Panc1 (cell line): Measurements from ENCODE around the gene SLIT3. TPM values are rescaled to one million over a fixed set of nuclear protein-coding genes. Genes with fewer than 3 reads are reported as not detected.

Experiments used
- ATAC-seq: fragments of 200-7000 bp; cut with Tn5 transposase; 2 replicates; pipeline ENCODE4 v1.9.1; 2020; ENCODE audit warnings: mild to moderate bottlenecking, moderate library complexity
- BruUV-seq: library from RNA; stranded (reverse); fragments of 400-500 nt; replicated peaks from 2 replicates; lab custom pipeline; 2021; lab: Mats Ljungman, UMichigan
- CTCF ChIA-PET: fragments of 300-600 bp; sonication (Branson Sonifier 250); formaldehyde crosslinking; loops from one replicate; lab custom pipeline; 2022; ENCODE audit warnings: antibody characterized with exemption; lab: Charles Lee
- POLR2A ChIA-PET: fragments of 300-600 bp; sonication (Branson Sonifier 250); formaldehyde crosslinking; loops from one replicate; lab custom pipeline; 2022; ENCODE audit warnings: antibody characterized with exemption; lab: Charles Lee
- DNase-seq: peaks from one replicate; pipeline ENCODE4 v3.0.0-alpha.2; 2010; ENCODE audit warnings: low read depth, low spot score
- H3K27ac ChIP-seq: 2 replicates; pipeline ENCODE4 v1.5.1; 2011; ENCODE audit warnings: mild to moderate bottlenecking, low read length, inconsistent platforms
- H3K27me3 ChIP-seq: fragments of 200-500 bp; sonication (Bioruptor generic); 2 replicates; pipeline ENCODE4 v1.6.0; 2014; ENCODE audit warnings: low read length, inconsistent platforms; ENCODE audit not compliant: control insufficient read depth, insufficient read depth
- H3K36me3 ChIP-seq: fragments of 200-500 bp; sonication (Bioruptor generic); 2 replicates; pipeline ENCODE4 v1.5.1; 2014; ENCODE audit warnings: inconsistent platforms, mild to moderate bottlenecking, low read length, moderate library complexity; ENCODE audit not compliant: control insufficient read depth, insufficient read depth
- H3K4me1 ChIP-seq: 2 replicates; pipeline ENCODE4 v1.5.1; 2011; ENCODE audit warnings: inconsistent platforms, mild to moderate bottlenecking, low read length, moderate library complexity; ENCODE audit not compliant: control insufficient read depth, insufficient read depth
- H3K4me3 ChIP-seq, 2 experiments: 2 replicates each; pipeline ENCODE4 v1.5.1; 2011 to 2012; ENCODE audit warnings: low read depth in 2 of 2, low read length in 2 of 2, mild to moderate bottlenecking in 2 of 2, inconsistent platforms in 1 of 2, moderate library complexity in 1 of 2
- H3K9me3 ChIP-seq: fragments of 200-500 bp; sonication (Bioruptor generic); 2 replicates; pipeline ENCODE4 v1.5.1; 2014; ENCODE audit warnings: low read depth, mild to moderate bottlenecking, inconsistent platforms, low read length, moderate library complexity; ENCODE audit not compliant: control insufficient read depth, insufficient read depth
- POLR2AphosphoS5 ChIP-seq: IDR thresholded peaks from 2 replicates; pipeline ENCODE4 v1.6.1; 2012; ENCODE audit warnings: mild to moderate bottlenecking, low read depth, low read length, moderate library complexity
- SIN3A ChIP-seq: IDR thresholded peaks from 2 replicates; pipeline ENCODE4 v1.6.1; 2012; ENCODE audit warnings: low read depth, mild to moderate bottlenecking, low read length, moderate library complexity, borderline replicate concordance; ENCODE audit not compliant: insufficient read depth
- TCF7L2 ChIP-seq: IDR thresholded peaks from 2 replicates; pipeline ENCODE4 v1.6.1; 2011; ENCODE audit warnings: mild to moderate bottlenecking, low read depth, low read length, inconsistent platforms
- in situ Hi-C: cut with HindIII; loops from 2 replicates; pipeline ENCODE4 v1.10.0; 2016; ENCODE audit warnings: low sequenced_read_pairs, low pct_unique_long_range_greater_than_20kb
- intact Hi-C: fragments of 100-400 bp; cut with micrococcal nuclease; formaldehyde crosslinking; loops from one replicate; pipeline ENCODE4 v1.10.0; 2022; ENCODE audit not compliant: unreplicated experiment
- total RNA-seq: library from RNA; stranded (reverse); gene quantifications from one replicate; pipeline ENCODE4 v1.2.1, GENCODE V29; 2021; ENCODE audit not compliant: unreplicated experiment
- TF ChIP-seq, protein P1 (sequence below): fragments of 450-650 bp; IDR thresholded peaks from 2 replicates; pipeline ENCODE4 v1.5.1; 2017; ENCODE audit warnings: mild to moderate bottlenecking
- TF ChIP-seq, protein P2 (sequence below), 2 experiments: IDR thresholded peaks; 2 replicates each; pipeline ENCODE4 v1.6.1; 2011 to 2012; ENCODE audit warnings: low read depth in 2 of 2, control low read depth in 1 of 2, low read length in 1 of 2, mild to moderate bottlenecking in 1 of 2, moderate library complexity in 1 of 2; ENCODE audit not compliant: insufficient read depth in 1 of 2

Gene SLIT3
- total RNA-seq, 1 experiment from 2014 or later, result 26.4 TPM

DNA sequence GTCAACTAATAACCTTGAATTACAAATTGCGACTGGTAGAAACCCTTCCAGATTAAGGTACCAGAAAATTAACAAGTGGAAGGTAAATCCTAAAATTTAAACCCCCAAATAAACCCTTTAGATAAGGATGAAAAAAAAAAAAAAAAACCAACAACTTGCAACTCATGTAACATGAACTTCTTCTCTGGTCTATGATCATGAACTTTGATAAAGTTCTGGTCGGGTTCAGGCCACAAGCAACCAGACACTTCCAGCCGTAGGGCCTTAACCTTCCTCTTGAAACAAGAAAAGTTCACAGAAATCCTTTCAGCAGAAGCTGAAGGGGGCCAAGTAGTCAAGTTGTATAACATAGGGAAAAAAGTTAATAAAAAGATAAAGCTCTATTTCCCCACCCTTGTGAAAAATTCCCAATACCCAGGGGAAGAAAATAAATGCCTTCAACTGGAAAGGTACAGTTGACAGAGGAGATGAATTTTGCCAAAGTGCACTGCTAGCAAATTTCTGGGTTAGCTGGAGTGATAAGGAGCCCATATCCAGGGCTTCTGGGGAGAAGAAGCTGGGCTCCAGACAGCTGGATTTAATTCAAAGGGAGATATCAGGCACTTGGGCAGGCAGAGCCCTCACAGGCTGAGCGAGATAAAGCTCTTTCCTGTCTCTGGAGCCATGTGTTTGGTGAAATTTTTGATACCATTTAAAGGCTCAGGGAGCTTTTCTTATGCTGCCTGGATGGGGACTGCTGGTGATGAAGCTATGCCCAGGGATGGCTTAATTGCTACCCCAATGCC is 487.6 kb downstream of the SLIT3 start:
- in situ Hi-C loops (no loop called here), intact Hi-C loops (no loop called here)
- DNase-seq, result no peak
- no peak overlapping the region for H3K4me3 ChIP-seq
- H3K27me3 ChIP-seq, result no peaks in the 10 kb centered on the region
- POLR2A ChIA-PET, result no interaction called here
- H3K4me1 ChIP-seq, result no peaks in the 10 kb centered on the region
- H3K27ac ChIP-seq, result no peak overlapping the region
- TF ChIP-seq POLR2AphosphoS5, result no peak
- TF ChIP-seq SIN3A, result no peak
- TF ChIP-seq, protein P1, sequence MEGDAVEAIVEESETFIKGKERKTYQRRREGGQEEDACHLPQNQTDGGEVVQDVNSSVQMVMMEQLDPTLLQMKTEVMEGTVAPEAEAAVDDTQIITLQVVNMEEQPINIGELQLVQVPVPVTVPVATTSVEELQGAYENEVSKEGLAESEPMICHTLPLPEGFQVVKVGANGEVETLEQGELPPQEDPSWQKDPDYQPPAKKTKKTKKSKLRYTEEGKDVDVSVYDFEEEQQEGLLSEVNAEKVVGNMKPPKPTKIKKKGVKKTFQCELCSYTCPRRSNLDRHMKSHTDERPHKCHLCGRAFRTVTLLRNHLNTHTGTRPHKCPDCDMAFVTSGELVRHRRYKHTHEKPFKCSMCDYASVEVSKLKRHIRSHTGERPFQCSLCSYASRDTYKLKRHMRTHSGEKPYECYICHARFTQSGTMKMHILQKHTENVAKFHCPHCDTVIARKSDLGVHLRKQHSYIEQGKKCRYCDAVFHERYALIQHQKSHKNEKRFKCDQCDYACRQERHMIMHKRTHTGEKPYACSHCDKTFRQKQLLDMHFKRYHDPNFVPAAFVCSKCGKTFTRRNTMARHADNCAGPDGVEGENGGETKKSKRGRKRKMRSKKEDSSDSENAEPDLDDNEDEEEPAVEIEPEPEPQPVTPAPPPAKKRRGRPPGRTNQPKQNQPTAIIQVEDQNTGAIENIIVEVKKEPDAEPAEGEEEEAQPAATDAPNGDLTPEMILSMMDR, result no peak
- TF ChIP-seq, protein P2, sequence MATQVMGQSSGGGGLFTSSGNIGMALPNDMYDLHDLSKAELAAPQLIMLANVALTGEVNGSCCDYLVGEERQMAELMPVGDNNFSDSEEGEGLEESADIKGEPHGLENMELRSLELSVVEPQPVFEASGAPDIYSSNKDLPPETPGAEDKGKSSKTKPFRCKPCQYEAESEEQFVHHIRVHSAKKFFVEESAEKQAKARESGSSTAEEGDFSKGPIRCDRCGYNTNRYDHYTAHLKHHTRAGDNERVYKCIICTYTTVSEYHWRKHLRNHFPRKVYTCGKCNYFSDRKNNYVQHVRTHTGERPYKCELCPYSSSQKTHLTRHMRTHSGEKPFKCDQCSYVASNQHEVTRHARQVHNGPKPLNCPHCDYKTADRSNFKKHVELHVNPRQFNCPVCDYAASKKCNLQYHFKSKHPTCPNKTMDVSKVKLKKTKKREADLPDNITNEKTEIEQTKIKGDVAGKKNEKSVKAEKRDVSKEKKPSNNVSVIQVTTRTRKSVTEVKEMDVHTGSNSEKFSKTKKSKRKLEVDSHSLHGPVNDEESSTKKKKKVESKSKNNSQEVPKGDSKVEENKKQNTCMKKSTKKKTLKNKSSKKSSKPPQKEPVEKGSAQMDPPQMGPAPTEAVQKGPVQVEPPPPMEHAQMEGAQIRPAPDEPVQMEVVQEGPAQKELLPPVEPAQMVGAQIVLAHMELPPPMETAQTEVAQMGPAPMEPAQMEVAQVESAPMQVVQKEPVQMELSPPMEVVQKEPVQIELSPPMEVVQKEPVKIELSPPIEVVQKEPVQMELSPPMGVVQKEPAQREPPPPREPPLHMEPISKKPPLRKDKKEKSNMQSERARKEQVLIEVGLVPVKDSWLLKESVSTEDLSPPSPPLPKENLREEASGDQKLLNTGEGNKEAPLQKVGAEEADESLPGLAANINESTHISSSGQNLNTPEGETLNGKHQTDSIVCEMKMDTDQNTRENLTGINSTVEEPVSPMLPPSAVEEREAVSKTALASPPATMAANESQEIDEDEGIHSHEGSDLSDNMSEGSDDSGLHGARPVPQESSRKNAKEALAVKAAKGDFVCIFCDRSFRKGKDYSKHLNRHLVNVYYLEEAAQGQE (IDR thresholded peaks at IDR 0.05; ENCODE audit: insufficient read depth in 1 of 2, low read depth in 2 of 2, low read length in 1 of 2), result no peak
- TF ChIP-seq TCF7L2, result no peak
- CTCF ChIA-PET, result no interaction called here
- H3K36me3 ChIP-seq, result no peaks in the 10 kb centered on the region
- no peaks in the 10 kb centered on the region for H3K9me3 ChIP-seq
- BruUV-seq, result no TSS peak
- ATAC-seq, result no peak

DNA sequence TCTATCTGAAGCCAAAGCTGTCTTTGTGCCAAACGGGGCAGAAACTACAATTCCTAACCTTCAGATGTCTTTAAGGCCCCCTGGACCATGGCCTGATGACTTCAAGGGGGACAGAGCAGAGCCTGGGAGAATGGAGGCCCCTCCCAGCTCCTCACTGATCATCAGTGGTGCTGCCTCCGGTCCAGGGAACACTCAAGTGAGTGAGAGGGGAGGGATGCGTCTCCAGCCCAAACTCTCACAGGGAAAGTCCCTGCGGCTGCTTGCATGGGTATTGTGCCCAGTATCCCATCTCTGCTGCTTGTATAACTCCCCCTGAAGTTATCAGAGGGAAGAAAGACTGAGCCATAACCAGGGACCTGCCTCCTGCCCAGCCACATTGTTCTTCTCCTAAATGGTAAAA is 490.3 kb downstream of the SLIT3 start:
- intact Hi-C loops (no loop called here), in situ Hi-C loops (no loop called here)
- ChIA-PET POLR2A (no interaction called here), CTCF (no interaction called here)
- TF ChIP-seq SIN3A (no peak), TCF7L2 (no peak), POLR2AphosphoS5 (no peak)
- TF ChIP-seq, protein P1, result no peak
- TF ChIP-seq, protein P2 (IDR thresholded peaks at IDR 0.05; ENCODE audit: insufficient read depth in 1 of 2, low read depth in 2 of 2, low read length in 1 of 2), result no peak
- no TSS peak for BruUV-seq
- Histone ChIP-seq H3K27me3 (no peaks in the 10 kb centered on the region), H3K4me1 (no peaks in the 10 kb centered on the region), H3K27ac (no peak overlapping the region), H3K4me3 (no peak overlapping the region), H3K9me3 (no peaks in the 10 kb centered on the region), H3K36me3 (no peaks in the 10 kb centered on the region)
- no peak for DNase-seq
- ATAC-seq, result no peak
